ENCODE results near the gene GAS2.

GAS2 gene

DNA sequence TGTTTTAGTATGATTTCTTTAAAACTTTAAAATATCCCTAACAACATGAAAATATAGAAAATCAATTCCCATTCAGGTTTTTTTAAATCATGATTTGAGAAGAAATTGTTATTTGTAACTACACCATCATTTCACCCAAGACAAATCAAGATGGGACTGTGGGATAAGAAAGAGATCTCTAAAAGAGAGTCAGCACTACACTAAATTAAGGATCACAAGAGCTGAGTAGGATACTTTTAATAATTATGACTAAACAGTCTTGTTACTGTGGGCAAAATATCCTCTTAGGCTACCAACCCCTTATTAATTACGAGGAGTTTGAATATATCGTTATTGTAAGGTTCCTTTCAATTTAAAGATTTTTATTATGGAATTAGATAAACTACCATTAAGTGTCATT is 3.0 kb downstream of the GAS2 start:
- POLR2A ChIA-PET, result no interaction called here
- no peaks in the 10 kb centered on the region for H3K9me3 ChIP-seq (ENCODE audit: control insufficient read depth, insufficient read depth, low read depth, low read length)
- TF ChIP-seq ZNF548 (tag by site-specific recombination; IDR thresholded peaks at IDR 0.05), result no peak
- TF ChIP-seq, protein P1, sequence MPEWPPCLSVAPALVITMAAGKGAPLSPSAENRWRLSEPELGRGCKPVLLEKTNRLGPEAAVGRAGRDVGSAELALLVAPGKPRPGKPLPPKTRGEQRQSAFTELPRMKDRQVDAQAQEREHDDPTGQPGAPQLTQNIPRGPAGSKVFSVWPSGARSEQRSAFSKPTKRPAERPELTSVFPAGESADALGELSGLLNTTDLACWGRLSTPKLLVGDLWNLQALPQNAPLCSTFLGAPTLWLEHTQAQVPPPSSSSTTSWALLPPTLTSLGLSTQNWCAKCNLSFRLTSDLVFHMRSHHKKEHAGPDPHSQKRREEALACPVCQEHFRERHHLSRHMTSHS (tag by site-specific recombination; IDR thresholded peaks at IDR 0.05), result no peak
- TF ChIP-seq ZFP69B (tag by site-specific recombination; IDR thresholded peaks at IDR 0.05), result no peak
- TF ChIP-seq, protein P2, sequence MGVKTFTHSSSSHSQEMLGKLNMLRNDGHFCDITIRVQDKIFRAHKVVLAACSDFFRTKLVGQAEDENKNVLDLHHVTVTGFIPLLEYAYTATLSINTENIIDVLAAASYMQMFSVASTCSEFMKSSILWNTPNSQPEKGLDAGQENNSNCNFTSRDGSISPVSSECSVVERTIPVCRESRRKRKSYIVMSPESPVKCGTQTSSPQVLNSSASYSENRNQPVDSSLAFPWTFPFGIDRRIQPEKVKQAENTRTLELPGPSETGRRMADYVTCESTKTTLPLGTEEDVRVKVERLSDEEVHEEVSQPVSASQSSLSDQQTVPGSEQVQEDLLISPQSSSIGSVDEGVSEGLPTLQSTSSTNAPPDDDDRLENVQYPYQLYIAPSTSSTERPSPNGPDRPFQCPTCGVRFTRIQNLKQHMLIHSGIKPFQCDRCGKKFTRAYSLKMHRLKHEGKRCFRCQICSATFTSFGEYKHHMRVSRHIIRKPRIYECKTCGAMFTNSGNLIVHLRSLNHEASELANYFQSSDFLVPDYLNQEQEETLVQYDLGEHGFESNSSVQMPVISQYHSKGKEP (tag by site-specific recombination; IDR thresholded peaks at IDR 0.05), result no peak
- no peak for TF ChIP-seq ZNF555 (tag by site-specific recombination; conservative IDR thresholded peaks at IDR 0.05)
- TF ChIP-seq ZNF211 (tag by site-specific recombination; IDR thresholded peaks at IDR 0.05; ENCODE audit: low read depth), result no peak
- TF ChIP-seq OSR2 (tag by site-specific recombination; IDR thresholded peaks at IDR 0.05), result no peak
- no peak for TF ChIP-seq ZNF2 (tag by site-specific recombination; IDR thresholded peaks at IDR 0.05)
- no peak for TF ChIP-seq KLF16 (tag by site-specific recombination; IDR thresholded peaks at IDR 0.05)
- TF ChIP-seq KLF10 (tag by site-specific recombination; IDR thresholded peaks at IDR 0.05), result no peak
- CTCF ChIA-PET, result interaction anchor here (3.4 kb wide), 1 partner anchor 118 kb away, joined by 51 read pairs; no protein-coding TSS in a partner anchor
- no peak overlapping the region for H3K4me3 ChIP-seq (ENCODE audit: low read depth, low read length)
- no peaks in the 10 kb centered on the region for H3K4me1 ChIP-seq (ENCODE audit: control insufficient read depth, insufficient read depth, low read length)
- no peak overlapping the region for H3K27ac ChIP-seq (ENCODE audit: extremely low read depth, low read depth, low read length)
- H3K36me3 ChIP-seq (ENCODE audit: control insufficient read depth in 2 of 2, insufficient read depth in 1 of 2, low read length in 2 of 2), result no peaks in the 10 kb centered on the region

GRCh38 chr11:22670830-22671229 is 4.4 kb downstream of the GAS2 start:
- peak; percentile 33 for TF ChIP-seq ZNF654 (tag by site-specific recombination; IDR thresholded peaks at IDR 0.05; ENCODE audit: low read depth)
- TF ChIP-seq ZNF626 (tag by site-specific recombination; IDR thresholded peaks at IDR 0.05), result no peak
- TF ChIP-seq ZSCAN23 (tag by site-specific recombination; IDR thresholded peaks at IDR 0.05), result no peak
- TF ChIP-seq INSM2 (tag by site-specific recombination; IDR thresholded peaks at IDR 0.05), result no peak
- no peak for TF ChIP-seq ZNF670 (tag by site-specific recombination; IDR thresholded peaks at IDR 0.05; ENCODE audit: low read depth)
- no peak for TF ChIP-seq ZNF510 (tag by site-specific recombination; IDR thresholded peaks at IDR 0.05; ENCODE audit: insufficient replicate concordance)
- TF ChIP-seq, protein P3, sequence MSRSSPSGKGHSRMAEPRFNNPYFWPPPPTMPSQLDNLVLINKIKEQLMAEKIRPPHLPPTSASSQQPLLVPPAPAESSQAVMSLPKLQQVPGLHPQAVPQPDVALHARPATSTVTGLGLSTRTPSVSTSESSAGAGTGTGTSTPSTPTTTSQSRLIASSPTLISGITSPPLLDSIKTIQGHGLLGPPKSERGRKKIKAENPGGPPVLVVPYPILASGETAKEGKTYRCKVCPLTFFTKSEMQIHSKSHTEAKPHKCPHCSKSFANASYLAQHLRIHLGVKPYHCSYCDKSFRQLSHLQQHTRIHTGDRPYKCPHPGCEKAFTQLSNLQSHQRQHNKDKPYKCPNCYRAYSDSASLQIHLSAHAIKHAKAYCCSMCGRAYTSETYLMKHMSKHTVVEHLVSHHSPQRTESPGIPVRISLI (tag by site-specific recombination; IDR thresholded peaks at IDR 0.05), result no peak
- no peak overlapping the region for H3K4me3 ChIP-seq (ENCODE audit: low read depth, low read length)
- H3K36me3 ChIP-seq (ENCODE audit: control insufficient read depth in 2 of 2, insufficient read depth in 1 of 2, low read length in 2 of 2), result no peaks in the 10 kb centered on the region
- no peaks in the 10 kb centered on the region for H3K4me1 ChIP-seq (ENCODE audit: control insufficient read depth, insufficient read depth, low read length)
- H3K27ac ChIP-seq (ENCODE audit: extremely low read depth, low read depth, low read length), result no peak overlapping the region
- CTCF ChIA-PET, result interaction anchor here (0.6 to 3.4 kb wide), 22 partner anchors 9 to 353 kb away, joined by 3 to 51 read pairs (median 4); partner anchors contain the start of gene FANCF
- H3K9me3 ChIP-seq (ENCODE audit: control insufficient read depth, insufficient read depth, low read depth, low read length), result no peaks in the 10 kb centered on the region
- POLR2A ChIA-PET, result interaction anchor here (0.5 kb wide), 1 partner anchor 43 kb away, joined by 3 read pairs; no protein-coding TSS in a partner anchor

GRCh38 chr11:22671751-22672150 is 5.3 kb downstream of the GAS2 start:
- POLR2A ChIA-PET, result no interaction called here

More at GRCh38 chr11:22671751-22672150, 5.3 kb downstream of the GAS2 start:
- TF ChIP-seq ZNF174 (tag by site-specific recombination; IDR thresholded peaks at IDR 0.05), result no peak
- Histone ChIP-seq H3K4me1 (ENCODE audit: control insufficient read depth, insufficient read depth, low read length) (no peaks in the 10 kb centered on the region), H3K4me3 (ENCODE audit: low read depth, low read length) (no peak overlapping the region), H3K36me3 (ENCODE audit: control insufficient read depth in 2 of 2, insufficient read depth in 1 of 2, low read length in 2 of 2) (no peaks in the 10 kb centered on the region), H3K9me3 (ENCODE audit: control insufficient read depth, insufficient read depth, low read depth, low read length) (no peaks in the 10 kb centered on the region), H3K27ac (ENCODE audit: extremely low read depth, low read depth, low read length) (no peak overlapping the region)
- CTCF ChIA-PET, result interaction anchor here (0.5 to 3.4 kb wide), 14 partner anchors 8 to 121 kb away, joined by 3 to 51 read pairs (median 3); no protein-coding TSS in a partner anchor
